Measurements from ENCODE around the gene CALM3.

CALM3 gene

GRCh38 chr19:46635920-46636761 is 35.0 kb downstream of the CALM3 start, which contains the start of gene GNG8:
GNG8 (minus strand) TSS chr19:46636202; CDS start chr19:46634682, 1,520 bp downstream.
- DNase-seq (ENCODE audit: low read depth in 2 of 2) = no peak

GRCh38 chr19:46637224-46637623 is 36.1 kb downstream of the CALM3 start:
- DNase-seq (ENCODE audit: low read depth in 2 of 2) = no peak

GRCh38 chr19:46639358-46640182 is 38.4 kb downstream of the CALM3 start:
- no peak for DNase-seq (ENCODE audit: low read depth in 2 of 2)

GRCh38 chr19:46640656-46641055 is 39.5 kb downstream of the CALM3 start:
- DNase-seq (ENCODE audit: low read depth in 2 of 2) = no peak

- DNase-seq (ENCODE audit: low read depth in 2 of 2) = no peak
Observed at GRCh38 chr19:46644720-46645119, 43.6 kb downstream of the CALM3 start.

- no peak for DNase-seq (ENCODE audit: low read depth in 2 of 2)
Observed at GRCh38 chr19:46646402-46646801, 45.3 kb downstream of the CALM3 start.

GRCh38 chr19:46648060-46648960 is 47.2 kb downstream of the CALM3 start:
- DNase-seq (ENCODE audit: low read depth in 2 of 2) = no peak

GRCh38 chr19:46648961-46649960 is 48.1 kb downstream of the CALM3 start:
- no peak for DNase-seq (ENCODE audit: low read depth in 2 of 2)

- DNase-seq (ENCODE audit: low read depth in 2 of 2) = no peak
Observed at GRCh38 chr19:46650445-46650844, 49.3 kb downstream of the CALM3 start.

- DNase-seq (ENCODE audit: low read depth in 2 of 2) = no peak
Observed at GRCh38 chr19:46654621-46655152, 53.6 kb downstream of the CALM3 start.

GRCh38 chr19:46656541-46656940 is 55.4 kb downstream of the CALM3 start:
- DNase-seq (ENCODE audit: low read depth in 2 of 2) = no peak

- DNase-seq (ENCODE audit: low read depth in 2 of 2) = no peak
Observed at GRCh38 chr19:46659151-46660007, 58.2 kb downstream of the CALM3 start.

- no peak for DNase-seq (ENCODE audit: low read depth in 2 of 2)
Observed at GRCh38 chr19:46660008-46660517, 58.9 kb downstream of the CALM3 start.

Data from stimulated activated CD4-positive, alpha-beta T cell treated with anti-CD3 and anti-CD28 coated beads, Interleukin-4, amount 100 ng/mL, for 48 hours (primary cell).